ENCODE data around the gene ACOT13.
"Not testable (repeated sequence)": the region's sequence is repeated elsewhere in the genome, so short reads cannot be mapped to it uniquely, and the experiment has no call there.

ACOT13 gene

GRCh38 chr6:24710519-24711303 lies 43.8 kb downstream of the ACOT13 start:
- in situ Hi-C loops (cut with MboI; ENCODE audit: low pct_unique_long_range_greater_than_20kb, low sequenced_read_pairs, unreplicated experiment), result loop anchor here (10.0 to 25.0 kb wide), 2 partner anchors 64 to 302 kb away; partner anchors contain the start of gene GMNN

GRCh38 chr6:24716602-24717148 lies 49.8 kb downstream of the ACOT13 start:
- not testable (repeated sequence) for DNase-seq (ENCODE audit: low spot score)
- in situ Hi-C loops (cut with MboI; ENCODE audit: low pct_unique_long_range_greater_than_20kb, low sequenced_read_pairs, unreplicated experiment), result loop anchor here (10.0 to 25.0 kb wide), 2 partner anchors 58 to 296 kb away; partner anchors contain the start of gene GMNN

More at GRCh38 chr6:24710519-24711303, 43.8 kb downstream of the ACOT13 start:
- DNase-seq (ENCODE audit: low spot score), result no peak
- no peak for TF ChIP-seq CTCF (IDR thresholded peaks at IDR 0.05; ENCODE audit: extremely low read depth, insufficient read depth, missing control alignments)

- no peak for DNase-seq (ENCODE audit: low spot score)
- in situ Hi-C loops (cut with MboI; ENCODE audit: low pct_unique_long_range_greater_than_20kb, low sequenced_read_pairs, unreplicated experiment), result loop anchor here (10.0 to 25.0 kb wide), 2 partner anchors 56 to 294 kb away; partner anchors contain the start of gene GMNN
- no peak for TF ChIP-seq CTCF (IDR thresholded peaks at IDR 0.05; ENCODE audit: extremely low read depth, insufficient read depth, missing control alignments)
These were observed 51.7 kb downstream of the ACOT13 start for GRCh38 chr6:24718449-24719124.

- peak; percentile 46 for DNase-seq (ENCODE audit: low spot score)
- in situ Hi-C loops (cut with MboI; ENCODE audit: low pct_unique_long_range_greater_than_20kb, low sequenced_read_pairs, unreplicated experiment), result loop anchor here (10.0 to 25.0 kb wide), 2 partner anchors 55 to 293 kb away; partner anchors contain the start of gene GMNN
- no peak for TF ChIP-seq CTCF (IDR thresholded peaks at IDR 0.05; ENCODE audit: extremely low read depth, insufficient read depth, missing control alignments)
These were observed 52.5 kb downstream of the ACOT13 start, which contains the start of gene C6orf62 for GRCh38 chr6:24719125-24719971. C6orf62 (minus strand) TSS chr6:24719154; CDS start chr6:24718668, 486 bp downstream.

GRCh38 chr6:24720131-24720603 lies 53.3 kb downstream of the ACOT13 start:
- peak; percentile 54 for DNase-seq (ENCODE audit: low spot score)
- in situ Hi-C loops (cut with MboI; ENCODE audit: low pct_unique_long_range_greater_than_20kb, low sequenced_read_pairs, unreplicated experiment), result loop anchor here (25.0 kb wide), 1 partner anchor 292 kb away; no protein-coding TSS in a partner anchor
- TF ChIP-seq CTCF (IDR thresholded peaks at IDR 0.05; ENCODE audit: extremely low read depth, insufficient read depth, missing control alignments), result no peak

GRCh38 chr6:24720604-24721460 lies 54.0 kb downstream of the ACOT13 start:
- peak; percentile 96 for DNase-seq (ENCODE audit: low spot score)
- TF ChIP-seq CTCF (IDR thresholded peaks at IDR 0.05; ENCODE audit: extremely low read depth, insufficient read depth, missing control alignments), result no peak
- in situ Hi-C loops (cut with MboI; ENCODE audit: low pct_unique_long_range_greater_than_20kb, low sequenced_read_pairs, unreplicated experiment), result loop anchor here (25.0 kb wide), 1 partner anchor 291 kb away; no protein-coding TSS in a partner anchor

All from GM13977 (cell line).